K562 (cell line): Measurements from ENCODE around the gene GATM. TPM values are rescaled to one million over a fixed set of nuclear protein-coding genes. Genes with fewer than 3 reads are reported as not detected.

Source experiments
- ARID1B ChIP-seq: fragments of 450-650 bp; IDR thresholded peaks from 2 replicates; pipeline ENCODE4 v1.6.1; 2016; ENCODE audit warnings: antibody characterized with exemption, mild to moderate bottlenecking, inconsistent platforms
- CBFA2T3 ChIP-seq: fragments of 450-650 bp; IDR thresholded peaks from 2 replicates; pipeline ENCODE4 v1.6.1; 2017
- CHD2 ChIP-seq: IDR thresholded peaks from 2 replicates; pipeline ENCODE4 v1.6.1; 2011; ENCODE audit warnings: low read depth, low read length
- CUX1 ChIP-seq: fragments of 200-800 bp; sonication (Bioruptor generic); IDR thresholded peaks from 2 replicates; pipeline ENCODE4 v1.6.1; 2016; ENCODE audit warnings: missing genetic modification characterization, missing compliant biosample characterization
- DPF2 ChIP-seq: fragments of 450-650 bp; IDR thresholded peaks from 2 replicates; pipeline ENCODE4 v1.6.1; 2016
- E2F3 ChIP-seq: fragments of 250-450 bp; sonication (Bioruptor Pico); IDR thresholded peaks from 2 replicates; pipeline ENCODE4 v1.4.0; 2020; ENCODE audit warnings: mild to moderate bottlenecking
- GATAD2A ChIP-seq: fragments of 450-650 bp; IDR thresholded peaks from 2 replicates; pipeline ENCODE4 v1.6.1; 2017
- ILK ChIP-seq: fragments of 450-650 bp; IDR thresholded peaks from 2 replicates; pipeline ENCODE4 v1.6.1; 2016; ENCODE audit warnings: missing genetic modification characterization, low read depth, mild to moderate bottlenecking, missing compliant biosample characterization, moderate library complexity, borderline replicate concordance
- KLF16 ChIP-seq: IDR thresholded peaks from 2 replicates; pipeline ENCODE4 v1.6.1; 2016; ENCODE audit warnings: antibody characterized with exemption
- MCM3 ChIP-seq: fragments of 450-650 bp; IDR thresholded peaks from 2 replicates; pipeline ENCODE4 v1.6.1; 2016
- MCM5 ChIP-seq: fragments of 450-650 bp; IDR thresholded peaks from 2 replicates; pipeline ENCODE4 v1.6.1; 2016; ENCODE audit warnings: low read depth
- NBN ChIP-seq: fragments of 450-650 bp; IDR thresholded peaks from 2 replicates; pipeline ENCODE4 v1.6.1; 2016; ENCODE audit warnings: low read depth, mild to moderate bottlenecking
- NEUROD1 ChIP-seq: fragments of 150-350 bp; IDR thresholded peaks from 2 replicates; pipeline ENCODE4 v1.6.1; 2014; ENCODE audit warnings: borderline replicate concordance, low read length, low read depth; ENCODE audit not compliant: partially characterized antibody
- POLR3A ChIP-seq: IDR thresholded peaks from 2 replicates; pipeline ENCODE4 v1.6.1; 2011; ENCODE audit warnings: borderline replicate concordance, mild to moderate bottlenecking, moderate library complexity; ENCODE audit not compliant: insufficient read length, insufficient read depth; ENCODE audit errors: extremely low read depth
- SP1 ChIP-seq: sonication (generic); formaldehyde crosslinking; IDR thresholded peaks from 2 replicates; pipeline ENCODE4 v1.8.1; 2022; ENCODE audit warnings: mild to moderate bottlenecking, missing genetic modification reagents
- SRF ChIP-seq, 2 experiments: fragments of 250-450, 450-650 bp in 1 of 2; sonication (Bioruptor Pico) in 1 of 2; sonication (generic) in 1 of 2; formaldehyde crosslinking; IDR thresholded peaks; 2 replicates each; pipeline versions ENCODE4 v1.5.0 to v1.5.1; 2020 to 2022; ENCODE audit warnings: mild to moderate bottlenecking in 1 of 2, missing genetic modification reagents in 1 of 2
- TARDBP ChIP-seq: fragments of 450-650 bp; IDR thresholded peaks from 2 replicates; pipeline ENCODE4 v1.6.1; 2016
- TBL1XR1 ChIP-seq, 2 experiments: IDR thresholded peaks; 2 replicates each; pipeline ENCODE4 v1.6.1; 2012; ENCODE audit warnings: improper control_type of control experiment in 2 of 2, low read length in 2 of 2, mild to moderate bottlenecking in 1 of 2
- ZC3H8 ChIP-seq: fragments of 450-650 bp; IDR thresholded peaks from 2 replicates; pipeline ENCODE4 v1.6.1; 2017
- ZHX1 ChIP-seq: fragments of 150-350 bp; conservative IDR thresholded peaks from 2 replicates; pipeline ENCODE4 v1.6.1; 2014; ENCODE audit warnings: low read length
- ZNF175 ChIP-seq: fragments of 200-800 bp; sonication (Bioruptor generic); IDR thresholded peaks from 2 replicates; pipeline ENCODE4 v1.6.1; 2016; ENCODE audit warnings: low read depth, mild to moderate bottlenecking, missing genetic modification characterization, missing compliant biosample characterization
- ZNF316 ChIP-seq: fragments of 450-650 bp; IDR thresholded peaks from 2 replicates; pipeline ENCODE4 v1.6.1; 2016
- polyA plus RNA-seq, 8 experiments: library from polyadenylated mRNA; depleted of rRNA in 4 of 8; stranded (reverse) in 5 of 8; unstranded in 3 of 8; fragments of >200 nt; fragmentation: Nextera tagmentation in 2 of 8; fragmentation: Illumina TruSeq in 1 of 8; extraction: Ambion mirVana in 2 of 8; extraction: Trizol in 1 of 8; gene quantifications; 2 replicates each; pipeline versions ENCODE4 v1.2.1 to v1.2.3, GENCODE V29; 2011 to 2014; ENCODE audit warnings: inconsistent platforms in 1 of 8, missing spikeins in 1 of 8
- total RNA-seq, 7 experiments: library from RNA; depleted of rRNA in 6 of 7; stranded (reverse); fragments of >200 nt in 6 of 7; fragmentation: Illumina TruSeq in 2 of 7; extraction: Trizol in 2 of 7; gene quantifications; 2 replicates each; pipeline versions ENCODE4 v1.2.1 to v1.2.3, GENCODE V29; 2011 to 2021; ENCODE audit warnings: low replicate concordance in 1 of 7
- TF ChIP-seq, protein P1 (sequence below): sonication (generic); formaldehyde crosslinking; IDR thresholded peaks from 2 replicates; pipeline ENCODE4 v1.8.0; 2022; ENCODE audit warnings: mild to moderate bottlenecking, missing genetic modification reagents

Gene GATM
- total and polyA plus RNA-seq, 9 of the 15 experiments (the other 6 are each of a cell fraction or from before 2014, with no cell fraction given): 0.11 to 1.1 (median 0.65) TPM

DNA sequence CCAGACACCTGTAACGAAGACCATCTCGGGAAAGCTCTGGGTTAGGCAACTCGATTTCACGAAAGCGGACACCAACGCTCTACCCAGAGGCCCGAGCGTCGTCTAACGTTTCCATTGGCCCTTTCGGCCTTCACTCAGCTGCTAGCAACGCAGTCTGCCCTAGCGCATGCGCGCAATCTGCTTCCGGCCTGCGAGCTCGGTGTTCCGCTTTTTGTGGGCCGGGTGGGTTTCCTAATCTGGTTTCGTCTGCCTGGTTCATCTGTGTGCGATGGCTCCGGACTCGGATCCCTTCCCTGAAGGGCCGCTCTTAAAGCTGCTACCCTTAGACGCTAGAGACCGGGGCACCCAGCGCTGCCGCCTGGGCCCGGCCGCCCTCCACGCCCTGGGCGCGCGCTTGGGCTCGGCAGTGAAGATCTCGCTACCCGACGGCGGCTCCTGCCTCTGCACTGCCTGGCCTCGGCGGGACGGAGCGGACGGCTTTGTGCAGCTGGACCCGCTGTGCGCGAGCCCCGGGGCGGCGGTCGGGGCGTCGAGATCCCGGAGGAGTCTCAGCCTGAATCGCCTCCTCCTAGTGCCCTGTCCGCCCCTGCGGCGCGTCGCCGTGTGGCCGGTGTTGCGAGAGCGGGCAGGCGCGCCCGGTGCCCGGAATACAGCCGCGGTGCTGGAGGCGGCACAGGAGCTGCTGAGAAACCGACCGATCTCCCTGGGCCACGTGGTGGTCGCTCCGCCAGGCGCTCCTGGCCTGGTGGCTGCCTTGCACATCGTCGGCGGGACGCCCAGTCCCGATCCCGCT lies 24.0 kb upstream of the GATM start (continued):
- TF ChIP-seq NBN (no peak), MCM5 (no peak), SP1 (CRISPR knock-in tag) (peak; percentile 66), CBFA2T3 (no peak), POLR3A (no peak), CUX1 (CRISPR knock-in tag) (no peak), MCM3 (no peak), DPF2 (no peak), GATAD2A (no peak), ZHX1 (no peak), ZNF175 (no peak), TBL1XR1 (IDR thresholded peaks at IDR 0.05; ENCODE audit: low read length in 2 of 2) (peak in 1 of 2 experiments; percentile 47; a peak in 1 of 4 replicates), KLF16 (no peak), TARDBP (no peak; the same call in 1 of the 2 replicates), CHD2 (peak; percentile 65; the same call in 1 of the 2 replicates), ARID1B (no peak), E2F3 (no peak), ILK (tag) (no peak), NEUROD1 (peak; percentile 8), ZC3H8 (no peak), SRF (CRISPR knock-in tag; IDR thresholded peaks at IDR 0.05) (peak in 1 of 2 experiments; percentile 36; a peak in 1 of 4 replicates), ZNF316 (no peak)
- TF ChIP-seq, protein P1, sequence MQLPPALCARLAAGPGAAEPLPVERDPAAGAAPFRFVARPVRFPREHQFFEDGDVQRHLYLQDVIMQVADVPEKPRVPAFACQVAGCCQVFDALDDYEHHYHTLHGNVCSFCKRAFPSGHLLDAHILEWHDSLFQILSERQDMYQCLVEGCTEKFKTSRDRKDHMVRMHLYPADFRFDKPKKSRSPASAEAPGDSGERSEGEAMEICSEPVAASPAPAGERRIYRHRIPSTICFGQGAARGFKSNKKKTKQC: no peak
